Loucy (cell line): ENCODE results near the gene OR56A4.

ENCODE experiments used
- EZH2phosphoT487 ChIP-seq: fragments of 200-600 bp; IDR thresholded peaks from 2 replicates; pipeline ENCODE4 v1.6.1; 2018; ENCODE audit warnings: antibody characterized with exemption, mild to moderate bottlenecking, moderate library complexity, borderline replicate concordance
- TF ChIP-seq, protein P1 (sequence below): fragments of 200-600 bp; sonication (generic); conservative IDR thresholded peaks from 2 replicates; pipeline ENCODE4 v1.5.1; 2014; ENCODE audit warnings: mild to moderate bottlenecking, antibody characterized with exemption, low read length

DNA sequence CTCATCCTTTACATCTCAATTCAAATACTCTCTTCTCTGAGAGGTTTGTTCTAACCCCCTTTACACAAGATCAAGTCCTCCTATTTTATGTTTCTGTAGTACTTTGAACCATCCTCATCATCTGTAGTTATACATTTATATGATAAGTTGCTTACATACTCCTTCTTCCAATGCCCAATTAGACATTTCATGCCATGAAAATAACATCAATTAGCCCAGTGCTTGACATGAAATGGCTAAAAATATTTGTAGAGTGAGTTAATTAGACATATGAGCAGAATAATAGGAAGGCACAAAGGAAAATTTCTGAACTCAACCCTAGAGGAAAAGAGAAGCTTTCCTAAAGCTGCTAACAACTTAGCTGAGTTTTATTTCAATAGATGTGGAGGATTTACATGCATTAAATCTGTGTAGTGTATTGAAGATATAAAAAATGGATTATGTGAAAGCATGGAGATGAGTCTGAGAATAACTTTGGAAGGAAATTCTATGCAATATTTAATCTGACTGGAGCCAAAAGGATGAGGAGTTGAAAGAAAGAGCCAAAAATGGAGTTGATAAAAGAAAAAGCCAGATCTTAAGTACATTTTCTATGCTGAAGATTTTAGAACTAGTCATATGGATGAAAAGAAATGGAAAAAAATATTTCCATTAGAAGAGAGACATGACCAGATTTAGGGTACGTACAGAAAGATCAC lies 24.1 kb upstream of the OR56A4 start, which contains the start of gene OR56A1:
- TF ChIP-seq, protein P1, sequence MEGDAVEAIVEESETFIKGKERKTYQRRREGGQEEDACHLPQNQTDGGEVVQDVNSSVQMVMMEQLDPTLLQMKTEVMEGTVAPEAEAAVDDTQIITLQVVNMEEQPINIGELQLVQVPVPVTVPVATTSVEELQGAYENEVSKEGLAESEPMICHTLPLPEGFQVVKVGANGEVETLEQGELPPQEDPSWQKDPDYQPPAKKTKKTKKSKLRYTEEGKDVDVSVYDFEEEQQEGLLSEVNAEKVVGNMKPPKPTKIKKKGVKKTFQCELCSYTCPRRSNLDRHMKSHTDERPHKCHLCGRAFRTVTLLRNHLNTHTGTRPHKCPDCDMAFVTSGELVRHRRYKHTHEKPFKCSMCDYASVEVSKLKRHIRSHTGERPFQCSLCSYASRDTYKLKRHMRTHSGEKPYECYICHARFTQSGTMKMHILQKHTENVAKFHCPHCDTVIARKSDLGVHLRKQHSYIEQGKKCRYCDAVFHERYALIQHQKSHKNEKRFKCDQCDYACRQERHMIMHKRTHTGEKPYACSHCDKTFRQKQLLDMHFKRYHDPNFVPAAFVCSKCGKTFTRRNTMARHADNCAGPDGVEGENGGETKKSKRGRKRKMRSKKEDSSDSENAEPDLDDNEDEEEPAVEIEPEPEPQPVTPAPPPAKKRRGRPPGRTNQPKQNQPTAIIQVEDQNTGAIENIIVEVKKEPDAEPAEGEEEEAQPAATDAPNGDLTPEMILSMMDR = no peak
- TF ChIP-seq EZH2phosphoT487 = no peak
